Daoy (cell line): ENCODE data around the gene ZNF276. TPM values are rescaled to one million over a fixed set of nuclear protein-coding genes. Genes with fewer than 3 reads are reported as not detected.
A peak's percentile ranks its signal among the peaks of the same experiment; 100 is the strongest.
"Not testable (repeated sequence)": the region's sequence is repeated elsewhere in the genome, so short reads cannot be mapped to it uniquely, and the experiment has no call there.

Experiments
- DNase-seq: peaks from one replicate; pipeline ENCODE4 v3.0.0-alpha.2; 2015; ENCODE audit warnings: low read depth
- total RNA-seq: library from RNA; depleted of rRNA; stranded (reverse); fragments of >200 nt; shearing (Covaris generic); gene quantifications from 2 replicates; pipeline ENCODE4 v1.2.3, GENCODE V29; 2014; rRNA removed

ZNF276 gene, protein sequence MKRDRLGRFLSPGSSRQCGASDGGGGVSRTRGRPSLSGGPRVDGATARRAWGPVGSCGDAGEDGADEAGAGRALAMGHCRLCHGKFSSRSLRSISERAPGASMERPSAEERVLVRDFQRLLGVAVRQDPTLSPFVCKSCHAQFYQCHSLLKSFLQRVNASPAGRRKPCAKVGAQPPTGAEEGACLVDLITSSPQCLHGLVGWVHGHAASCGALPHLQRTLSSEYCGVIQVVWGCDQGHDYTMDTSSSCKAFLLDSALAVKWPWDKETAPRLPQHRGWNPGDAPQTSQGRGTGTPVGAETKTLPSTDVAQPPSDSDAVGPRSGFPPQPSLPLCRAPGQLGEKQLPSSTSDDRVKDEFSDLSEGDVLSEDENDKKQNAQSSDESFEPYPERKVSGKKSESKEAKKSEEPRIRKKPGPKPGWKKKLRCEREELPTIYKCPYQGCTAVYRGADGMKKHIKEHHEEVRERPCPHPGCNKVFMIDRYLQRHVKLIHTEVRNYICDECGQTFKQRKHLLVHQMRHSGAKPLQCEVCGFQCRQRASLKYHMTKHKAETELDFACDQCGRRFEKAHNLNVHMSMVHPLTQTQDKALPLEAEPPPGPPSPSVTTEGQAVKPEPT
- total RNA-seq: 7.2 and 10.3 TPM in 2 replicates

DNA sequence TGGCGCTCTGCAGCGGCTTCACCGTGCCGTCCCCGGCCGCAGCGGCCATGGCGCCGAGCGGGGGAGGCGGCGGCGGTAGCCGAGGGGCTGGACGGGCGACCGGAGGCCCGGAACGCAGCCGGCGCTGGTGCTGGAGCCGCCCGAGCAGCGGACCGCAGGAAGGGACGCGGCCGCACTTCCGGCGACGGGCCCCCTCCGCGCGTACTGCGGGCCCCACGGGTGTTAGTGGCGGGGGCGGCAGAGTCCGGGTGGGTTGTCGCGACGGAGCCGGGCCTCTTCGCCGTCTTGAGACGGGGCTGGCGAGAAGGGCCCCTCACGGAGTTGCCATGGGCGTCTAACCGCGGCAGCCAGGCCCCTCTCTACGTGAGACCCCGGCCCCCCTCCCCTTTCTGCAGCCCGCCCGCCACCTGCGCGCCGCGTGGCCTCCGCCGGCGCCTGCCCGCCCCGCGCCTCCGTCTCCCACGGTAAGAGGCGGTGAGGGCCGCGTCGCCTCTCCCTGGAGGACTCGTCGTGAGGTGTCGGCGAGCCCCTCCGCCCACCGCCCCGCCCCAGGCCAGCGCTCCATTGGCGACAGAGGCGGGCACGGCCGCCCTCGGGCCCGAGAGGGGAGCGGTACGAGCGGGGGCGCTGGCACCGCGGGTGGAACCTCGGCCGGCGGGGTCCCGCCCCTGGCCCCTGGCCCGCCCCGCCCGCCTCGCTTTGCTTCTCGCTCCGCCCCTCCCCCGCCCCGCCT, at the start of gene ZNF276, which contains the start of gene VPS9D1:
Gene ZNF276, plus strand, starts transcription at position 725 of the 733 bp plus-strand sequence. CDS start 104 bp downstream, outside the sequence.
Gene VPS9D1, minus strand, starts transcription at position 86 of the 733 bp plus-strand sequence. Its CDS starts 37 bp downstream, at position 49.
- DNase-seq: peak; percentile 85

DNA sequence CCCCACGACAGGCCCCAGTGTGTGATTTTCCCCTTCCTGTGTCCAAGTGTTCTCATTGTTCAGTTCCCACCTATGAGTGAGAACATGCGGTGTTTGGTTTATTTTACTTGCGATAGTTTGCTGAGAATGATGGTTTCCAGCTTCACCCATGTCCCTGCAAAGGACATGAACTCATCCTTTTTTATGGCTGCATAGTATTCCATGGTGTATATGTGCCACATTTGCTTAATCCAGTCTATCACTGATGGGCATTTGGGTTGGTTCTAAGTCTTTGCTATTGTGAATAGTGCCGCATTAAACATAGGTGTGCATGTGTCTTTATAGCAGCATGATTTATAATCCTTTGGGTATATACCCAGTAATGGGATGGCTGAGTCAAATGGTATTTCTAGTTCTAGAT, 49.8 kb upstream of the ZNF276 start:
- DNase-seq: not testable (repeated sequence)

DNA sequence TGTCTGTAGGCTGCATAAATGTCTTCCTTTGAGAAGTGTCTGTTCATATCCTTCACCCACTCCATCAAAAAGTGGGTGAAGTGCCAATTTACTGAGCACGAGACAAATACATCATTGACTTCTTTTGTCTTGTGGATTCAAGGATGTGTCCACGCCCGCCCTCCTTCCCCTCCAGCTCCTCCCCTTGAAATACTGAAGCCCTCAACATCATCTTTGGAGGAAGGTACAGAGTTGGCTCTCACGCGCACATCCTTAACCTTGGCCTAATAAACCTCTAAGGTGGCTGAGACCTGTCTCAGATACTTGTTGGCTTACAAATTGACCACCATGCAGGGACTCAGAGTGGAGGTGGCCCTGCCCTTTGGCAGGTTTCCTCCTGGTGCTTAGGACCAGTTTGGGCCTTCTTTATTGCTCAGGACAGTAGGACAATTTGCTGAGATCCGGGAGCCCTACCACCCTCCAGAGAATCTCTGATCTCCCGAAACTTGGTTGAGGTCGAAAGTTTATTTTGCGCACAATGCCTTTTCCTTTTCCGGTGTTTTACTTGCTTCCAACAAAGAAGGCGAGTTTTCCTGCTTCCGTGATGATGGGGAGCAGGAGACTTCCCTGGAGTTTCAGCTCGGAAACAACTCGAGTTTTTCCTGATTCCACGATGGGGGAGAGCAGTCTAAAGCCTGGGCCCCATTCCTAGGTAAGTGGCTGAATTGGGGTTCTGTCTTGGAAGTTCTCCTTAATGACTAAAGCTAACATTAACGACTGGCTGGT, 49.0 kb upstream of the ZNF276 start:
- DNase-seq: no peak

DNA sequence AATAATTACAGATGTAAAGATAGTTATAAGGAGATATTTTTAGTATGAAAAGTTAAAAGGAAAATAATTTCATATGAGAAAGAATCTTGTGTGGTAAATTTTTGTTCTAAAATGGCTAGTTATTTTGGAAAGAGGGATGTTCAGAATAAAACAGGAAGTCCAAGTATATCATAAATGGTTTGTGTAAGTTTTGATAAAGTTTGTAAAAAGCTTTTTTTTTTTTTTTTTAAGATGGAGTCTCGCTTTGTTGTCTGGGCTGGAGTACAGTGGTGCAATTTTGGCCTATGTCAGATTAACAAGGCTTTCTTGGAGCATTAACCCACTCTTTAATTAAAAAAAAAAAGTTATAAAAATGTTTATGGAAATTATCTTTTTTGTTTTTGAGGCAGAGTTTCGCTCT, 43.1 kb upstream of the ZNF276 start:
- no peak for DNase-seq

DNA sequence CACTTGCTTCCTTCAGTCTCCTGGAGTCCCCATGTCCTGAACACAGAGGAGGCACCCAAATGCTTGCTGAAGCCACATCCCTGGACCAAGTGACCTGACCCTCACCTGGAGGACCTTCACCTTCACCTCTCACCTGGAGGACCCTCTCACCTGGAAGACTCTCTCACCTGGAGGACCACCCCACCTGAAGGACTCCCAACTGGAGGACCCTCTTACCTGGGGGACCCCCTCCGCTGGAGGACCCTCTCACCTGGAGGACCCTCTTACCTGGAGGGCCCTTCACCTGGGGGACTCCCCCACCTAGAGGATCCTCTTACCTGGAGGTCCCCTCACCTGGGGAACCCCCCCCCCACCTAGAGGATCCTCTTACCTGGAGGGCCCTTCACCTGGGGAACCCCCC, 35.4 kb upstream of the ZNF276 start:
- DNase-seq: no peak

DNA sequence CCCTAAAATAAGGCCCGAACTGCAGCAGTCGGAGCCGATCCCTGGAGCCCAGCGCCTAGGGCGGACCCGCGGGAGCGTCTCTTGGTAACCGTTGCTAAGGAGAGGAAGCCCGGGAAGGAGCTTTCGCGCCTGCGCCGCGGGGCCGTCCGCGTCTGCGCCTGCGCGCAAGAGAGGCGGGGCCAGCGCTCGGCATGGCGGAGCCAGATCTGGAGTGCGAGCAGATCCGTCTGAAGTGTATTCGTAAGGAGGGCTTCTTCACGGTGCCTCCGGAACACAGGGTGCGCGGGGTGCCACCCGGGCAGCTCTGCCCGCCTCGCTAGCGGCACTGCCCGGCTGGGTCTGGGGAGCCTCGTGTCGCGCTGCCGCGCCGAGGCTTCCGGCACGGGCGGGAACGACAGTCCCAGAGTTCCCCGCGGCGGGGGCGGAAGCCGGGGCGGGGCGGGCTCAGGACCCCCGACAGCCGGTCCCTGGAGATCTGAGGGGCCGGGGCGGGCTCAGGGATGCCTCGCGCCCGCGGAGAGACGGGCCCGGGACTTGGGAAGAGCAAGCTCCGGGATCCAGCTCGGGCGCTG, 34.7 kb upstream of the ZNF276 start, which contains the start of gene CDK10:
Gene CDK10, plus strand, starts transcription at position 170 of the 572 bp plus-strand sequence. Its CDS starts 22 bp downstream, at position 192.
- peak; percentile 71 for DNase-seq

DNA sequence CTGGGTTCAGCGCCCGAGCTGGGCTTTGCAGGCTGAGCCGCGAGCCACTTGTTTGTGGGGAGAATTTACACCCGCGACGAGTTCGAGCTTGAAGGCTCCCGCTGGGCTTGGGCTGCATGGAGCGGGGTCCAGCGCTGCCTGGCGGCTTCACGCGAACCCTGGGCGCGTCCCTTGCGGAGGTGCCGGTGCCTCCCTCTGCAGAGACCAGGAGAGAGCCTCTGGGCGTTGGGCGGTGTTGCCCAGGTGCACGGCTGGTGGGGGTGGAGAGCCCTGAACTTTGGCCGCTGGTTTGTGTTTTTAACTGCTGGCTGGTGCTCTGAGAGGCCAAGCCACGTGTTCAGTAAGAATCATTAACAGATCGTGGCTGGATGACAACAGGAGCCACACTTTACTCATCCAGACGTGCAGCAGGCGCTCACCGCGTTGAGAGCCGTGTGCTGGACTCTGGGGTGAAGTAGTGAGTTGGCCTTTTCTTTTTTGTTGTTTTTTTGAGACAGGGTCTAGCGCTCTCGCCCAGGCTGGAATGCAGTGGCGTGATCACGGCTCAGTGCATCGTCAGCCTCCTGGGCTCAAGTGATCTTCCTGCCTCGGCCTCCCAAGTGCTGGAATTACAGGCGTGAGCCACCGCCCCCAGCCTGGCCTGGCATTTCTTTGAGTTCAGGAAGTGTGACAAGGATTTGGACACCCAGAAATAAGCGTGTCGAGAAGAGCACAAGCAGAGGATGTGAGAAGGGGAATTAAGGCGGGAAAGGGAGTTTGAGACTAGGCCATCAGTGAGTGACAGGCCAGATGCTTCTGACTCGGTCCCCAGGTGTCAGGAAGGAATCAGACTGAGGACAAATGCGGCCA, 34.0 kb upstream of the ZNF276 start:
- peak; percentile 49 for DNase-seq

DNA sequence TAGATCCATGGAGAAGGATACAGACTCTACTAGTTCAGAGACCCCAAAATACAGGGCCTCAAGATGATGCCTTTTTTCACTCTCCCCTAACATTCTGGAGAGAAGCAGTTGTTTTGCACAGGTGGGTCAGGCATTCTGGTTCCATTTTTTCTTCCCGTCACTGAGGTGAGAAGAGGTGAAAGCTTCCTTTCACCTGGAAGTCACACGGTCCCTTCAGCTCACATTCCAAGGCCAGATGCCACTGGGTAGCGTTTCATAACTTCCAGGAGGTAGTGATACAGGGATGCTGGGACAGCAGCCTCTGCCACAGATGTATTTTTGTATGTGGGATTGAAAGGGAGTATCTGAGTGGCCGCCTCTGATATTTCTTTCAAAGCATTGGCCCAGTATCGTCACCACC, 32.9 kb upstream of the ZNF276 start:
- no peak for DNase-seq

DNA sequence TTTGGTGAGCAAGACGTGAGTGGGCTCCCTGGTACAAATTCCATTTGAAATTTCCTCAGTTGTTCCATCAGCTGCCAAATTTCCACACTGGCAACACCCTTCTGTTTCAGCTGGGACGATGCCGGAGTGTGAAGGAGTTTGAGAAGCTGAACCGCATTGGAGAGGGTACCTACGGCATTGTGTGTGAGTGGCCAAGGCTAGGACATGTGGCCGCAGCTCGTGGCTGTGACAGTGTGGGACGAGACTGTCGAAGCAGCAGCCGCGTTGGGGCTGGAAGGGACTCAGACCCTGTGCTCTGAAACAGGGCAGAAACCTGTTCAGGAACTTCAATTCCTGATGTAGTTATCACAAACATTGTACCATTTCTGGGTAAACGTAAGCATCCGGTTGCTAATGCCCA, 32.2 kb upstream of the ZNF276 start:
- DNase-seq: no peak

DNA sequence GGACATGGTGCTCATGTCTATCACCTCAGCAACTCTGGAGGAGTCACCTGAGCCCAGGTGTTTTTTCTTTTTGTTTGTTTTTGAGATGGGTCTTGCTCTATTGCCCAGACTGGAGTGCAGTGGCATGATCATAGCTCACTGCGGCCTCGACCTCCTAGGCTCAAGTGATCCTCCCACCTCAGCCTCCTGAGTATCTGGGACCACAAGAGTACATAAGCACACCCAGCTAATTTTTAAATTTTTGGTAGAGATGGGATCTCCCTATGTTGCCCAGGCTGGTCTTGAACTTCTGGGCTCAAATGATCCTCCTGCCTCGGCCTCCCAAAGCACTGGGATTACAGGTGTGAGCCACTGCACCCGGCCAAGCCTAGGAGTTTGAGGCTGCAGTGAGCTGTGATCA, 31.7 kb upstream of the ZNF276 start:
- DNase-seq: not testable (repeated sequence)

DNA sequence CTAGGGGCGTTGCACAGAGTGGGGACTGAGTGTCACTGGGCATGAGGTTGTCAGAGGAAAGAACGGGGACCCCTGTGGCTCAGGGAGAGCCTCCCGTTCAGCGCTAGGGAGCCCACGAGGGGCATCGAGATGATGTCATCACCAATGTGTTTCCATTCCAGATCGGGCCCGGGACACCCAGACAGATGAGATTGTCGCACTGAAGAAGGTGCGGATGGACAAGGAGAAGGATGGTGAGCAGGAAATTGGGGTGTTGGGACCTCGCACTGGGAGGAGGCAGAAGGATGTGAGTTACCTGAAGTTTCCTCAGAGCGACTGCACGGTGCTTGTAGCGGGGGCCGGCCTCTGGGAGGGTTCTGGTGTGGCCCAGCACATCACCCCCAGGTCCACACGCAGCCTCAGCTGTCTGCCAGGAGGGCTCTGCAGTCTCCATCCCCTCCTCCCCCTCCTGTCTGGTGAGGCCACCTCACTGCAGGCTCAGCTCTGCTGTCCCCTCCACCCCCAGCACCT, 30.9 kb upstream of the ZNF276 start:
- DNase-seq: no peak

DNA sequence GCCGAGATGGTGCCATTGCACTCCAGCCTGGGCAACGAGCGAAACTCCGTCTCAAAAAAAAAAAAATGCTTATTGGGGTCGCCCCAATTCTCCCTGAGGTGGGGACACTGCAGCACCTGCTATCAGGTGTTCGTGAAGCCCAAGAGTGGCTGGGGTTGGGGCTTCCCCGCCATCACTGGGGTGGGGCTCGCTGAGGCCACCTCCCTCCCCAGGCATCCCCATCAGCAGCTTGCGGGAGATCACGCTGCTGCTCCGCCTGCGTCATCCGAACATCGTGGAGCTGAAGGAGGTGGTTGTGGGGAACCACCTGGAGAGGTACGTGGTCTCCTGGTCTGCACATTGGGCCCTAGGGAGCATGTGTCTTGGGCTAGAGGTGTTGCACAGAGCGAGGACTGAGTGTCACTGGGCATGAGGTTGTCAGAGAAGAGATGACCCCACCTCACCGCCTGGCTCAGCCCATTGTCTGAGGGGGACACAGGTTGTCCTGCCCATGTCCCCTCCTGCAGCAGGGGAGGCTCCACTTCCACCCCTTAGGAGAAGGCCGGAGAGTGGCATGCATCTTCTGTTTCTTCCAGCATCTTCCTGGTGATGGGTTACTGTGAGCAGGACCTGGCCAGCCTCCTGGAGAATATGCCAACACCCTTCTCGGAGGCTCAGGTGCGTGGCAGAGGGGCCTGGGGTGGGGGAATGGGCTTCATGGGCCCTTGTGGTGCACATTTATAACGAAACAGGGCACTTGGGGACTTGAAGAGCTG, 29.9 kb upstream of the ZNF276 start:
- no peak for DNase-seq

DNA sequence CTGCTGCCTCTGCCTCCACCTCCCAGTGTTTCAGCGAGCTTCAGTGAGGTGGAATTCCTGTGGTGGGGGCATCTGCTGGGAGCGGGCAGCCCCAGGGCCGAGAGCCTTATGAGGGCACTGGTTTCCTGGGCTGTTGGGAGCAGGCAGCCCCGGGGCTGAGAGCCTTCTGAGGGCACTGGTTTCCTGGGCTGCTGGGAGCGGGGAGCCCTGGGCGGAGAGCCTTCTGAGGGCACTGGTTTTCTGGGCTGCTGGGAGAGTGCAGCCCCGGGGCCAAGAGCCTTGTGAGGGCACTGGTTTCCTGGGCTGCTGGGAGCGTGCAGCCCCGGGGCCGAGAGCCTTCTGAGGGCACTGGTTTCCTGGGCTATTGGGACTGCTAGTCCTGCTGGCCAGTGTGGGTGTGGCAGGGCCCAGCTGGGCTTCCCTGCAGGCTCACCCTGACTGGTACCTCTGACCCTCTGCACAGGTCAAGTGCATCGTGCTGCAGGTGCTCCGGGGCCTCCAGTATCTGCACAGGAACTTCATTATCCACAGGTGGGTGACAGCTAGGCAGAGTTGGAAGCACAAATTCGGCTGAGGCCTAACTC, 29.3 kb upstream of the ZNF276 start:
- DNase-seq: no peak

DNA sequence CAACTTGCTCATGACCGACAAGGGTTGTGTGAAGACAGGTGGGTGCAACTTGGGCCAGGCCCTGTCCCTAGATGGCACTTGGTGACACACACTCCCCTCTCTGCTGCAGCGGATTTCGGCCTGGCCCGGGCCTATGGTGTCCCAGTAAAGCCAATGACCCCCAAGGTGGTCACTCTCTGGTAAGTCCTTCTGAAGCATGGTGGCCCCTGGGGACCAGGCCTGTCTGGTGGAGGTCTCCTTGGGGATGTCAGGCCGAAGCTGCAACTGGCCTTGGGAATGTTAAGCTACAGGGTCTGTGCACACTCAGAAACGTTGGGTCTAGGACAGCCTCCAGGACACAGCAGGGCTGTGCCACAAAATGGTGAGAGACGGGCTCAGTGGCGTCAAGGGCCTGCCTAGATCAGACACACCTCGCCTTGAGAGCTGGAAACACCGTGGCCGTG, 28.0 kb upstream of the ZNF276 start:
- no peak for DNase-seq

DNA sequence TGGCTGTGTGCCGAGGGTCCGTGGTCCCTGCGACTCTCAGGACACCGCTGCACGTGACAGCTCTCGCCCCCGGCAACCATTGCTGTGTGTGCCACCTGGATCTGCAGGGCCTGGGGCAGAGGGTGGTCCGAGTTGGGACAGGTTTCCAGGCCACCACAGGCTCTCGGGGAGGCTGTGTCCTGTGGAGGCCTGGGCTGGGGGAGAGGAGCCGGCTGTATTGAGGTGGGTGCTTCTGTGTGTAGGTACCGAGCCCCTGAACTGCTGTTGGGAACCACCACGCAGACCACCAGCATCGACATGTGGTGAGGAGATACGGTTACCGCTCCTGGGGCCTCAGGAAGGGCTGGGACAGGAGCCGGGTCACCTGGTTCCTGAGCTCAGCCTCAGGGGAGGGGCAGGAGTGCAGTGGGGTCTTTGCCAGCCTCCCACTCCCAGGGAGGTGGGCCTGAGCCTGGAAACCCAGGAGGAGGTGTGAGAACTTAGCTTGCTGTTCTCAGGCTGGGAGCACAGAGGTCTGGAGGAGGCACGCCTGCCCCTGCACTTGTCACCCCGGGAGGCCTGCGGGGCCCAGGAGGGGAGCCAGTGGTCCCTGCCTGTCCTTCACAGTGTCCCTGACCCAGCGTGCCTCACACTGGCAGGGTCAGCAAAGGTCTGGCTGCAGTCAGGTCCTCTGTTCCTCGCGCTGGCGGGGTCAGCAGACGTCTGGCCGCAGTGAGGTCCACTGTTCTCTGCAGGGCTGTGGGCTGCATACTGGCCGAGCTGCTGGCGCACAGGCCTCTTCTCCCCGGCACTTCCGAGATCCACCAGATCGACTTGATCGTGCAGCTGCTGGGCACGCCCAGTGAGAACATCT, 27.2 kb upstream of the ZNF276 start:
- DNase-seq: no peak

DNA sequence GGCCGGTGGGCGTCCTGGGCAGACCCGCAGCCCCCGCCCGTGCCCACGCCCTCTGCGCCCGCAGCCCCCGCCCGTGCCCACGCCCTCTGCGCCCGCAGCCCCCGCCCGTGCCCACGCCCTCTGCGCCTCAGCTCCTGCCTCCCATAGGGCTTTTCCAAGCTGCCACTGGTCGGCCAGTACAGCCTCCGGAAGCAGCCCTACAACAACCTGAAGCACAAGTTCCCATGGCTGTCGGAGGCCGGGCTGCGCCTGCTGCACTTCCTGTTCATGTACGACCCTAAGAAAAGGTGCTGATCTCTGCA, 26.6 kb upstream of the ZNF276 start:
- not testable (repeated sequence) for DNase-seq

DNA sequence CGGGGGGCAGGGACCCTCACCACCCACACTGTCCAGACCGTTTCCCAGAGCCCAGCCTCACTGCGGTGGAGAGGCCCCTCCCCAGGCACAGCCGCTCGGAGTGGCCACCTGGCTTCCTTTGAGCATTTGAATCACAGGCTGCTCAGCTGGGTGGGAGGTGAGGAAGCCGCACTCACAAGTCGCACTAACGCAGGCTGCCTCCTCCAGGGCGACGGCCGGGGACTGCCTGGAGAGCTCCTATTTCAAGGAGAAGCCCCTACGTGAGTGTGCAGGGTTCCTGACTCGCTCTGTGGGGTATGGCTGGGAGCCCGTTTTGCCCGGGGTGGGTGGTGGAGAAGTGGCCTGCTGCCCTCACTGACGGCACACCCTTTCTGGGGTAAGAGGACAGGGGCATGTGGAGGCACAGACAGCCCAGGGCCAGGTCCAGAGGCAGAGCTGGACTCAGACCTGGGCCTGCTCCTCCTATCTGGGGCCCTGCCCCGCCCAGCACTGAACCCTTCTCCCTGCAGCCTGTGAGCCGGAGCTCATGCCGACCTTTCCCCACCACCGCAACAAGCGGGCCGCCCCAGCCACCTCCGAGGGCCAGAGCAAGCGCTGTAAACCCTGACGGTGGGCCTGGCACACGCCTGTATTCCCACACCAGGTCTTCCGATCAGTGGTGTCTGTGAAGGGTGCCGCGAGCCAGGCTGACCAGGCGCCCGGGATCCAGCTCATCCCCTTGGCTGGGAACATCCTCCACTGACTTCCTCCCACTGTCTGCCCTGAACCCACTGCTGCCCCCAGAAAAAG, 26.1 kb upstream of the ZNF276 start:
- no peak for DNase-seq
